Hepatocyte (in vitro differentiated cells): Measurements from ENCODE around the gene CNTN4. TPM values are rescaled to one million over a fixed set of nuclear protein-coding genes. Genes with fewer than 3 reads are reported as not detected.

ENCODE experiments used
- DNase-seq: peaks from one replicate; pipeline ENCODE4 v3.0.0-alpha.2; 2016; ENCODE audit warnings: low spot score
- H2AFZ ChIP-seq: fragments of 200-600 bp; sonication (generic); 2 replicates; pipeline ENCODE4 v1.6.0; 2016; ENCODE audit warnings: antibody characterized with exemption, mild to moderate bottlenecking
- H3K27ac ChIP-seq: fragments of 200-600 bp; sonication (generic); 2 replicates; pipeline ENCODE4 v1.5.1; 2016; ENCODE audit warnings: mild to moderate bottlenecking
- H3K27me3 ChIP-seq: fragments of 200-600 bp; sonication (generic); 2 replicates; pipeline ENCODE4 v1.6.1; 2016
- H3K36me3 ChIP-seq: fragments of 200-600 bp; sonication (generic); replicated peaks from 2 replicates; pipeline ENCODE4 v1.5.1; 2016; ENCODE audit warnings: low read depth; ENCODE audit not compliant: insufficient read depth
- H3K4me1 ChIP-seq: fragments of 200-600 bp; sonication (generic); 2 replicates; pipeline ENCODE4 v1.5.1; 2016; ENCODE audit warnings: mild to moderate bottlenecking, moderate library complexity; ENCODE audit not compliant: insufficient read depth
- H3K4me2 ChIP-seq: fragments of 200-600 bp; sonication (generic); 2 replicates; pipeline ENCODE4 v1.6.0; 2016
- H3K4me3 ChIP-seq: fragments of 200-600 bp; sonication (generic); 2 replicates; pipeline ENCODE4 v1.5.1; 2016; ENCODE audit warnings: mild to moderate bottlenecking
- H3K79me2 ChIP-seq: fragments of 200-600 bp; sonication (generic); 2 replicates; pipeline ENCODE4 v1.6.0; 2017; ENCODE audit warnings: mild to moderate bottlenecking
- H3K9me2 ChIP-seq: fragments of 200-600 bp; sonication (generic); replicated peaks from 2 replicates; pipeline ENCODE4 v1.6.0; 2017; ENCODE audit warnings: mild to moderate bottlenecking; ENCODE audit not compliant: insufficient read depth
- H3K9me3 ChIP-seq: fragments of 200-600 bp; sonication (generic); 2 replicates; pipeline ENCODE4 v1.5.1; 2016; ENCODE audit warnings: low read depth, mild to moderate bottlenecking
- H4K20me1 ChIP-seq: fragments of 200-600 bp; sonication (generic); 2 replicates; pipeline ENCODE4 v1.6.0; 2016; ENCODE audit warnings: mild to moderate bottlenecking; ENCODE audit not compliant: insufficient read depth, poor library complexity, severe bottlenecking
- CTCF ChIP-seq: fragments of 200-600 bp; sonication (generic); IDR thresholded peaks from 2 replicates; pipeline ENCODE4 v1.5.1; 2016; ENCODE audit warnings: antibody characterized with exemption, mild to moderate bottlenecking; ENCODE audit not compliant: poor library complexity
- EZH2 ChIP-seq: fragments of 200-600 bp; sonication (generic); IDR thresholded peaks from 2 replicates; pipeline ENCODE4 v1.6.1; 2016; ENCODE audit warnings: antibody characterized with exemption, mild to moderate bottlenecking, borderline replicate concordance
- EZH2phosphoT487 ChIP-seq: fragments of 200-600 bp; sonication (generic); IDR thresholded peaks from one replicate; pipeline ENCODE4 v1.6.1; 2018; ENCODE audit warnings: antibody characterized with exemption, mild to moderate bottlenecking, low read depth, moderate library complexity; ENCODE audit not compliant: unreplicated experiment, severe bottlenecking
- WGBS: methylation state at CpG from one replicate; pipeline ENCODE4 v1.1.6; 2016; ENCODE audit warnings: low lambda C conversion rate; ENCODE audit errors: missing lambda C conversion rate; 5-methylcytosine and 5-hydroxymethylcytosine counted together
- polyA plus RNA-seq: library from polyadenylated mRNA; unstranded; fragments of >200 nt; fragmentation: Nextera tagmentation; extraction: Ambion mirVana; gene quantifications from 2 replicates; pipeline ENCODE4 v1.2.1, GENCODE V29; 2016
- total RNA-seq: library from RNA; depleted of rRNA; stranded (reverse); fragments of >200 nt; gene quantifications from 2 replicates; pipeline ENCODE4 v1.2.3, GENCODE V29; 2014

CNTN4 gene
- total and polyA plus RNA-seq, 2 experiments from 2014 or later = 17.6 to 30.3 TPM

GRCh38 chr3:3082234-3082924, 983.7 kb downstream of the CNTN4 start:
- Histone ChIP-seq H3K4me2 (no peak overlapping the region), H3K27ac (no peak overlapping the region), H3K9me3 (no peaks in the 10 kb centered on the region), H3K36me3 (no peaks in the 10 kb centered on the region), H3K4me3 (no peak overlapping the region), H4K20me1 (no peaks in the 10 kb centered on the region), H3K9me2 (no peaks in the 10 kb centered on the region), H3K4me1 (no peaks in the 10 kb centered on the region), H3K79me2 (no peaks in the 10 kb centered on the region), H2AFZ (no peak overlapping the region), H3K27me3 (no peaks in the 10 kb centered on the region)
- TF ChIP-seq EZH2phosphoT487 (no peak), CTCF (no peak), EZH2 (no peak)
- 84% methylated on average over 2 of the region's 2 CpGs for WGBS
- DNase-seq = no peak

GRCh38 chr3:3084890-3085289, 986.2 kb downstream of the CNTN4 start:
- TF ChIP-seq CTCF = no peak
- TF ChIP-seq EZH2phosphoT487 = no peak
- TF ChIP-seq EZH2 = no peak
- H3K9me3 ChIP-seq = no peaks in the 10 kb centered on the region
- no peaks in the 10 kb centered on the region for H3K27me3 ChIP-seq
- H3K4me1 ChIP-seq = no peaks in the 10 kb centered on the region
- 97% methylated on average over 3 of the region's 3 CpGs for WGBS
- no peaks in the 10 kb centered on the region for H3K36me3 ChIP-seq
- H3K27ac ChIP-seq = no peak overlapping the region
- H3K4me2 ChIP-seq = no peak overlapping the region
- H3K79me2 ChIP-seq = no peaks in the 10 kb centered on the region
- no peak overlapping the region for H3K4me3 ChIP-seq
- DNase-seq = no peak
- H2AFZ ChIP-seq = no peak overlapping the region
- no peaks in the 10 kb centered on the region for H4K20me1 ChIP-seq
- H3K9me2 ChIP-seq = no peaks in the 10 kb centered on the region

GRCh38 chr3:3085782-3086181, 987.1 kb downstream of the CNTN4 start:
- Histone ChIP-seq H3K9me2 (no peaks in the 10 kb centered on the region), H2AFZ (no peak overlapping the region), H3K4me3 (no peak overlapping the region), H3K4me2 (no peak overlapping the region), H4K20me1 (no peaks in the 10 kb centered on the region), H3K27me3 (no peaks in the 10 kb centered on the region), H3K4me1 (no peaks in the 10 kb centered on the region), H3K9me3 (no peaks in the 10 kb centered on the region), H3K27ac (no peak overlapping the region), H3K79me2 (no peaks in the 10 kb centered on the region), H3K36me3 (no peaks in the 10 kb centered on the region)
- DNase-seq = no peak
- 83% methylated on average over 6 of the region's 6 CpGs for WGBS
- no peak for TF ChIP-seq CTCF
- TF ChIP-seq EZH2phosphoT487 = no peak
- no peak for TF ChIP-seq EZH2

GRCh38 chr3:3086239-3086638, 987.6 kb downstream of the CNTN4 start:
- Histone ChIP-seq H3K27me3 (no peaks in the 10 kb centered on the region), H3K9me3 (no peaks in the 10 kb centered on the region), H3K36me3 (no peaks in the 10 kb centered on the region), H3K4me2 (no peak overlapping the region), H3K79me2 (no peaks in the 10 kb centered on the region), H3K27ac (no peak overlapping the region), H3K4me1 (no peaks in the 10 kb centered on the region), H4K20me1 (no peaks in the 10 kb centered on the region), H3K4me3 (no peak overlapping the region), H3K9me2 (no peaks in the 10 kb centered on the region), H2AFZ (no peak overlapping the region)
- 71% methylated on average over 6 of the region's 6 CpGs for WGBS
- TF ChIP-seq CTCF = no peak
- no peak for DNase-seq
